Body of pancreas (tissue), 4 donors: Measurements from ENCODE around the gene PLXNB1. TPM values are rescaled to one million over a fixed set of nuclear protein-coding genes. Genes with fewer than 3 reads are reported as not detected.

ENCODE experiments used
- ATAC-seq: fragments of 150-250 bp; one replicate; pipeline ENCODE4 v1.9.1; 2016
- DNase-seq, 4 donors: peaks; one replicate each; pipeline ENCODE4 v3.0.0-alpha.2; 2019
- H3K27ac ChIP-seq, 4 donors: fragments of 200-600 bp; sonication (generic); 1 replicate in 3 of 4; 2 replicates in 1 of 4; pipeline versions ENCODE4 v1.5.1 to v1.6.1; 2016 to 2019; ENCODE audit warnings: mild to moderate bottlenecking in 1 of 4, mixed read lengths in 1 of 4, moderate library complexity in 1 of 4
- H3K27me3 ChIP-seq, 2 donors: fragments of 200-600 bp; sonication (generic); one replicate each; pipeline ENCODE4 v1.6.0; 2016; ENCODE audit warnings: mild to moderate bottlenecking in 1 of 2
- H3K36me3 ChIP-seq, 2 donors: fragments of 200-600 bp; sonication (generic); replicated peaks in 1 of 2; 2 replicates each; pipeline ENCODE4 v1.5.1; 2016; ENCODE audit warnings: low read depth in 2 of 2; ENCODE audit not compliant: insufficient read depth in 1 of 2
- H3K4me1 ChIP-seq: fragments of 200-600 bp; sonication (generic); one replicate; pipeline ENCODE4 v1.6.0; 2016
- H3K4me3 ChIP-seq, 2 donors: fragments of 200-600 bp; sonication (generic); 1 replicate in 1 of 2; 2 replicates in 1 of 2; pipeline ENCODE4 v1.5.1; 2016 to 2019
- H3K9me3 ChIP-seq, 3 donors: fragments of 200-600 bp; sonication (generic); 1 replicate in 2 of 3; 2 replicates in 1 of 3; pipeline ENCODE4 v1.5.1; 2016
- CTCF ChIP-seq, 7 experiments: fragments of 450-650 bp in 4 of 7; fragments of 200-600 bp in 3 of 7; sonication (generic) in 3 of 7; IDR thresholded peaks; one replicate each; pipeline ENCODE4 v1.5.1; 2016 to 2019; ENCODE audit warnings: antibody characterized with exemption in 7 of 7
- POLR2A ChIP-seq, 3 donors: fragments of 450-650 bp; IDR thresholded peaks; one replicate each; pipeline ENCODE4 v1.6.1; 2016; ENCODE audit warnings: antibody characterized with exemption in 3 of 3, mild to moderate bottlenecking in 2 of 3
- WGBS, 2 donors: methylation state at CpG; one replicate each; pipeline ENCODE4 v1.1.5; 2017; 5-methylcytosine and 5-hydroxymethylcytosine counted together
- intact Hi-C: fragments of 100-400 bp; cut with DNase I; formaldehyde crosslinking; loops from one replicate; pipeline ENCODE4 v1.15.1; 2023
- total RNA-seq, 2 donors: library from RNA; depleted of rRNA; stranded (reverse); fragments of >200 nt; gene quantifications; one replicate each; pipeline ENCODE4 v1.1.0, GENCODE V29; 2016

Gene PLXNB1
- total RNA-seq, 2 donors from 2014 or later: 118 to 311 TPM

DNA sequence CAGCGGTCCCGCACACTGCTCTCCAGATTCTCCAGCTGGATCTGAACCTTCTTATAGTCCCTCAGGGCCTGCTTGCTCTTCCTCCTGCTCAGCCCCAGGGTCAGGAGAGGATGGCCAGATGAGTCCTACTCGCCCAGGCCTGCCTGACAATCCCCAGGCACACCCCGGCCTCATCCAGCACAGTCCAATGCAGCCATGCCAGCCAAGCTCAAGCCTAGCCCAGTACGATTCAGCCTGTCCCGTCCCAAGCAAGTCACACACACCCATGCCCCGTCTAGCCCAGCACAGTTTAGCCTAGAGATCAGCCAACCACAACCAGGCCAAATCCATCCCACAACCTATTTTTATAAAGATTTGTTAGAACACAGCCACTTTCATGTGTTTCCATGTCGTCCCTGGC lies 16.8 kb downstream of the PLXNB1 start:
- intact Hi-C loops: no loop called here

GRCh38 chr3:48412375-48413001 lies 17.4 kb downstream of the PLXNB1 start:
- 94 to 95% methylated on average over 15 to 19 of the region's 19 CpGs for WGBS, 2 donors
- DNase-seq (peak in 1 of 4 donors; percentile 7), ATAC-seq (no peak)
- intact Hi-C loops: no loop called here
- no peak overlapping the region for H3K27ac ChIP-seq
- peaks cover 12 to 29% of the 10 kb centered on the region in 2 donors for H3K36me3 ChIP-seq
- no peaks in the 10 kb centered on the region for H3K9me3 ChIP-seq
- H3K4me1 ChIP-seq: no peaks in the 10 kb centered on the region
- no peak overlapping the region for H3K4me3 ChIP-seq
- TF ChIP-seq POLR2A (IDR thresholded peaks at IDR 0.05): no peak
- no peak for TF ChIP-seq CTCF (IDR thresholded peaks at IDR 0.05)
- H3K27me3 ChIP-seq: no peaks in the 10 kb centered on the region

More for the DNA sequence above, 16.8 kb downstream of the PLXNB1 start:
- no peak for TF ChIP-seq POLR2A (IDR thresholded peaks at IDR 0.05)
- TF ChIP-seq CTCF (IDR thresholded peaks at IDR 0.05): no peak
- Histone ChIP-seq H3K27ac (no peak overlapping the region), H3K9me3 (no peaks in the 10 kb centered on the region), H3K27me3 (no peaks in the 10 kb centered on the region), H3K4me1 (no peaks in the 10 kb centered on the region), H3K36me3 (peaks cover 12 to 31% of the 10 kb centered on the region in 2 donors), H3K4me3 (no peak overlapping the region)
- no peak for ATAC-seq
- WGBS, 2 donors: 87 to 90% methylated on average over 5 to 6 of the region's 8 CpGs
- peak in 1 of 4 donors; percentile 8 for DNase-seq

DNA sequence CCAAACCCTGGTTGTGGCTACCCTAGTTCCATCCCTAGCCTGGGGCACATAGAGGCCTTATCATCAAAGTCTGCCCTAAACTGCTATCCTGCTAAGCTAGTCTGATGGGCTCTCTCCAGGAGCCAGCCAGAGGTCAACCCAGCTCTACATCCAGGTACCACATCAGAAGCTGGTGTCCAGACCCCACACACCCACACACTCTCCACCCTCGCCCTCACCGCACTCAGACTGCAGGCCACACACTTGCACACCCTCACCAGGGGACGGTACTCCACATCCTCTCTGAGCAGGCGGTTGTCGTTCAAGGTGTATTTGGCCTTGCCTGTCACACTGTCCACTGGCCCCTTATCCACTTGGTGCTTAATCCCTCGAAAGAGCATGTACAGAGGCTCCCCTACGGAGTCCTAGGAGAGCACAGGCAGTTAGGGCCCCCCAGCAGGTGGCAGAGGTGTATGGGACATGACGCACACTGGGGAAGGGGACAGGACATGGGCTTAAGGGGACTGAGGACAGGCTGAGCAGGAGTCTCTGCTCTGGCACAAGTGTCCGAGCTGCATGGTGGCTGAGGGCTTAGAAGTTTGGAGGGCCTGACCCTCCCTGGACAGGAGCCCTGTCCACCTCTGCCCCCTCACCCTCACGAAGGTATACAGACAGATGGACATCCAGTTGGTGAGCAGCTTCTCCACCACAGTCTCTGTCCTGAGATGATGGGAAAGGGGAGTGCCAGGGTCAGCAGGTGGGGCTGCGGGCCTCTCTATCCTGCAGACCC lies 18.1 kb downstream of the PLXNB1 start:
- peak in 3 of 4 donors; percentile 3 to 10 (median 7) for DNase-seq
- Histone ChIP-seq H3K9me3 (no peaks in the 10 kb centered on the region), H3K4me1 (no peaks in the 10 kb centered on the region), H3K27me3 (no peaks in the 10 kb centered on the region), H3K36me3 (peaks cover 12 to 25% of the 10 kb centered on the region in 2 donors), H3K27ac (no peak overlapping the region), H3K4me3 (no peak overlapping the region)
- intact Hi-C loops: no loop called here
- no peak for TF ChIP-seq CTCF (IDR thresholded peaks at IDR 0.05)
- TF ChIP-seq POLR2A (IDR thresholded peaks at IDR 0.05): no peak
- ATAC-seq: no peak
- WGBS, 2 donors: 93 to 95% methylated on average over 6 to 10 of the region's 11 CpGs

GRCh38 chr3:48411041-48411588 lies 18.8 kb downstream of the PLXNB1 start:
- DNase-seq (peak in 2 of 4 donors; percentile 1 to 2), ATAC-seq (no peak)
- no peaks in the 10 kb centered on the region for H3K27me3 ChIP-seq
- no peak overlapping the region for H3K4me3 ChIP-seq
- H3K4me1 ChIP-seq: no peaks in the 10 kb centered on the region
- H3K27ac ChIP-seq: no peak overlapping the region
- intact Hi-C loops: no loop called here
- H3K9me3 ChIP-seq: no peaks in the 10 kb centered on the region
- H3K36me3 ChIP-seq: peaks cover 12 to 25% of the 10 kb centered on the region in 2 donors
- TF ChIP-seq CTCF (IDR thresholded peaks at IDR 0.05) (no peak), POLR2A (IDR thresholded peaks at IDR 0.05) (no peak)
- 92 to 94% methylated on average over 9 of the region's 9 CpGs for WGBS, 2 donors
